GM18951 (cell line): ENCODE measurements around the gene PLA2G2F.
"Not testable (repeated sequence)": the region's sequence is repeated elsewhere in the genome, so short reads cannot be mapped to it uniquely, and the experiment has no call there.

ENCODE experiments used
- POLR2A ChIP-seq: IDR thresholded peaks from 4 replicates; pipeline ENCODE4 v1.6.1; 2011; ENCODE audit warnings: mild to moderate bottlenecking; ENCODE audit not compliant: insufficient read length, insufficient read depth; ENCODE audit errors: extremely low read depth
- in situ Hi-C: fragments of 300-500 bp; cut with MboI; formaldehyde crosslinking; loops from one replicate; pipeline ENCODE4 v1.12.0; 2022; ENCODE audit warnings: low sequenced_read_pairs, mixed read lengths, inconsistent platforms; ENCODE audit not compliant: unreplicated experiment

Gene PLA2G2F

DNA sequence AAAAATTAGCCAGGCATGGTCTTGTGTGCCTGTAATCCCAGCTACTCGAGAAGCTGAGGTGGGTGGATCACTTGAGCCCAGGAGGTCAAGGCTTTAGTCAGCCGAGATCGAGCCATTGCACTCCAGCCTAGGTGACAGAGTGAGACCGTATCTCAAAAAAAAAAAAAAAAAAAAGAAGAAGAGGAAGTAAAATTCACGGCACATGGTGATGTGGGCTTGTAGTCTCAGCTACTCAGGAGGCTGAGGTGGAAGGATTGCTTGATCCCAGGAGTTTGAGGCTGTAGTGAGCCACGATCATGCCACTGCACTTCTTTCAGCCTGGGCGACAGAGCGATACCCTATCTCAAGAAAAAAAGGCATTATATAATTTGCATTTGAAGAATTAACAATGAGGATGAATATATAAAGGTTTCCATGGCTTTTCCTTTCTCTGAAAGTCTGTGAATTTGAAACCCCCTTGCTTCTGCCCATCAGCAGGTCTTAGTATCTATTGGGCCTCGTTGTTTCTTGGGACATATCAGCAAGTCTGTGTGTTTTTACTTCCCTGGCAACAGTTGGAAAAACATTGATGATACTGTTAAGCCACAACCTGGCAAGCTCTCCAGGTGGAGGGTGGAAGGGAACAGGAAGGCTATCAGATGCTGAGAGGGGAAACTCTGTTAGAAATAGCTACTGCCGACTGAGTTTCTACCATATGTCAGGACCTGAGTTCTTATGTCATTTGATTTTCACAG is 15.2 kb upstream of the PLA2G2F start:
- no peak for TF ChIP-seq POLR2A
- in situ Hi-C loops: no loop called here

DNA sequence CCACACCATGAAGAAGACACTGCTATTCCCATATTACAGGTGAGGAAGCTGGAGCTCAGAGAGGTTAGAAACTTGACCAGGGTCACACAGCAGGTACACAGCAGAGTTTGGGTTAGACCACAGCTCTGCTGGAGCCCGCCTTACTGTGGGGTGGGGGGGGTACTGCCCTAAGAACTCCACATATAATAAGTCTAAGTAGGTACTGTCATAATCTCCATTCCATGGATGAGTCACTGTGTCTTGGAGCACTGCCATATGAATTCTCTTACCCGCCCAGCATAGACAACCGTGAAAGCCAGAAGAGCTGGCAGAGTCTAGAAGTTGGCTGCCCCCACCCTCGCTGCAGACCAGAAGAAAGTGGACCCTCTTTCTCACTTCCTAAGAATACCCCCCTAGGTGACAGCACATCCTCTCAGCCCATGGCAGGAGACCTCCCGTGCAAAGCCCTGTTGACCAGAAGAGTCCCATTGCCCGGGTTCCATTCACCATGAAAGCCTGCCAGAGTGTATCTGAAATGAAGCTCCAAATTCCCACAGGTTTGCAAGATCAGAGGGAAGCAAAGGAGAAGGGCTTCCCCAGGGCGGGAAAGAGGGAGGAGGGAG is 14.6 kb upstream of the PLA2G2F start:
- in situ Hi-C loops: no loop called here
- TF ChIP-seq POLR2A: no peak

DNA sequence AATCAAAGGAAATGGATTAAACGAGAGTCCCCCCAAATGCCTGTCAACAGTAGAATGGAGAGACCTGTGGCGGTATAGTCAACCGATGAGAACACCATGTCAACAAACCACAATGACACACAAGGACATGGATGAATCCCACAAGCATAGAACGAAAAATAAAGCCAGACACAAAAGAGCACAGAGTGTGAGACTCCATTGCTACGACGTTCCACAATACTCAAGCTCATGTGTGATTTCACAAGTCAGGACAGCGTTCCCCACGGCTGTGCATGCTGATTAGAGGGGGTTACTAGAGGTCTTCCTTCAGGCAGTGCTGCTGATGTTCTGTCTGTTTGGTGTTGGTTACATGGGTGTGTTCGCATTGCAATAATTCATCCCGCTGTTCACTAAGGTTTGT is 14.0 kb upstream of the PLA2G2F start:
- in situ Hi-C loops: no loop called here
- no peak for TF ChIP-seq POLR2A

GRCh38 chr1:20126041-20126805 is 12.9 kb upstream of the PLA2G2F start:
- TF ChIP-seq POLR2A: no peak
- in situ Hi-C loops: no loop called here

GRCh38 chr1:20126806-20127440 is 12.2 kb upstream of the PLA2G2F start:
- in situ Hi-C loops: no loop called here
- TF ChIP-seq POLR2A: no peak

DNA sequence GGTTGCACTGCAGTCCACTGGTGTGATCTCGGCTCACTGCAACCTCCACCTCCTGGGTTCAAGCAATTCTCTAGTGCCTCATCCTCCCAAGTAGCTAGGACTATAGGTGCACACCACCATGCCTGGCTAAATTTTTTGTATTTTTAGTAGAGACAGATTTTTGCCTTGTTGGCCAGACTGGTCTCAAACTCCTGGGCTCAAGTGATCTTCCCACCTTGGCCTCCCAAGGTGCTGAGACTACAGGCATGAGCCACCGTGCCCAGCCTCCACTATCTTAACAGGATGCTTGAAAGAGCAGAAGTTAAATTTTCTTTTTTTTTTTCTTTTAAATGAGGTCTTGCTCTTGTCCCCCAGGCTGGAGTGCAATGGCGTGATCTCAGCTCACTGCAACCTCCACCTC is 8.6 kb upstream of the PLA2G2F start:
- in situ Hi-C loops: not testable (repeated sequence)

DNA sequence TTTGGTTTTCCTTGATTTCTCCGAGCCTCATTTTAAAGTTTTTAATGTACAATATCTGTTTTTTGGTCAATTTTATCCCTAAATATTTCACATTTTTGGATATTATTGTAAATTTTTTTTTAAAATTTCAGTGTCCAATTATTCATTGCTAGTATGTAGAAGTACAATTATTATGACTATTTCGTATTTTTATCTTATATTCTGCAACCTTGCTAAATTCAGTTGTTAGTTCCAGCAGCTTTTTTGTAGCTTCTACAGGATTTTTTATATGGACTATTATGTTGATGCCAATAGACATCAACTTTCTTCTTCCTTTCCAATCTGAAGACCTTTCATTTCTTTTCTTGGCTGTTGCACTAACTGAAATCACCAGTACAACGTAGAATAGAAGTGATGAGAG is 4.1 kb upstream of the PLA2G2F start:
- no peak for TF ChIP-seq POLR2A
- in situ Hi-C loops: no loop called here

DNA sequence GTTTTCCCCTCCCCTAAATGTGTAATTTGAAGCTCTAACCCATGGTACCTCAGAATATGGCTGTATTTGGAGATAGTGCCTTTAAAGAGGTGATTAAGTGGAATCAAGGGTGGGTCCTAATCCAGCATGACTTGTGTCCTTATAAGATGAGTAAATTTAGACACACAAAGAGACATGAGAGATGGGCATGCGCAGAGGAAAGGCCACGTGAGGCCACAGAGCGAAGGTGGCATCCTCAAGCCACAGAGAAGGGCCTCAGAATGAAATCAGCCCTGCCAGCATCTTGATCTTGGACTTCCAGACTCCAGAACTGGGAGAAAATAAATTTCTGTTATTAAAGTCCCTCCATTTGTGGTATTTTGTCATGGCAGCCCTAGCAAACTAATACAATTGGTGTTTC is 2.9 kb upstream of the PLA2G2F start:
- in situ Hi-C loops: no loop called here
- no peak for TF ChIP-seq POLR2A

DNA sequence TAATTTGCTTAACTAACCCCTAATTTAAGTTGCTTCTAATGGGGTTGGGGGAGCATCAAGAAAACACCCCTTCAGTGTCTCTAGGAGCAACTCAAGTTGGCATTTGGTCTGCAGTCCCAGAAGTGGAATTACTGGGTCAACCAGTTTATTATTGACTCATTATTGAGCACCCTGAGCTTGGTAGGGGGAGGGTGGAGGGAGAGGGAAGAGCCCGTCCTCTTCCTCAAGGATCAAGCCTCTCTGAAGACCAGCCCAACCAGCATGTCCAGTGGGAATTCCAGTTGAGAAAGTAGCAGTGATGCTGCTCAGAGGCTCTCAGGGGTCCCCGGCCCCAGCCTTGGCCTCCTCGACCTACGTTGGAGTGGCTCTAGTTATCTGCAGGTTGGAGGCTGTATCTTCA is 2.1 kb upstream of the PLA2G2F start:
- in situ Hi-C loops: no loop called here
- TF ChIP-seq POLR2A: no peak

DNA sequence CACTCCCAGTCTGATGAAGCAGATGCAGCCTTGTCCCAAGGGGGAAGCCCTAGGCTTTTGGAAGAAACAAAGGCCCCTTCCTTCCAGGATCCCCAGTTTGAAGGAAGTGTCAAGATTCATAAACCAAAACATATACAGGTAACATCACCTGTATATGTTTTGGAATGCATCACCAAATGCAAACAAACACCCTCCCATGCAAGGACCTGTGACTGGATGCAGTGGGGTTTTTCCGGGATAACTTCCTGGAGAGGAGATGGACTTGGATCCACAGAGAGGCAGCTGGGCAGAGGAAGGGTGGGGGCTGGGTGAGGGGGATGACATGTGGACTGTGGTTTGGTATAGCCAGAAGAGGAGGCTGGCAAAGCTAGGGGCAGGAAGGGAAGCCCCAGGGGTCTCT is 1.5 kb upstream of the PLA2G2F start:
- TF ChIP-seq POLR2A: no peak
- in situ Hi-C loops: no loop called here

GRCh38 chr1:20138346-20138745 is 777 bp upstream of the PLA2G2F start:
- in situ Hi-C loops: no loop called here
- no peak for TF ChIP-seq POLR2A

DNA sequence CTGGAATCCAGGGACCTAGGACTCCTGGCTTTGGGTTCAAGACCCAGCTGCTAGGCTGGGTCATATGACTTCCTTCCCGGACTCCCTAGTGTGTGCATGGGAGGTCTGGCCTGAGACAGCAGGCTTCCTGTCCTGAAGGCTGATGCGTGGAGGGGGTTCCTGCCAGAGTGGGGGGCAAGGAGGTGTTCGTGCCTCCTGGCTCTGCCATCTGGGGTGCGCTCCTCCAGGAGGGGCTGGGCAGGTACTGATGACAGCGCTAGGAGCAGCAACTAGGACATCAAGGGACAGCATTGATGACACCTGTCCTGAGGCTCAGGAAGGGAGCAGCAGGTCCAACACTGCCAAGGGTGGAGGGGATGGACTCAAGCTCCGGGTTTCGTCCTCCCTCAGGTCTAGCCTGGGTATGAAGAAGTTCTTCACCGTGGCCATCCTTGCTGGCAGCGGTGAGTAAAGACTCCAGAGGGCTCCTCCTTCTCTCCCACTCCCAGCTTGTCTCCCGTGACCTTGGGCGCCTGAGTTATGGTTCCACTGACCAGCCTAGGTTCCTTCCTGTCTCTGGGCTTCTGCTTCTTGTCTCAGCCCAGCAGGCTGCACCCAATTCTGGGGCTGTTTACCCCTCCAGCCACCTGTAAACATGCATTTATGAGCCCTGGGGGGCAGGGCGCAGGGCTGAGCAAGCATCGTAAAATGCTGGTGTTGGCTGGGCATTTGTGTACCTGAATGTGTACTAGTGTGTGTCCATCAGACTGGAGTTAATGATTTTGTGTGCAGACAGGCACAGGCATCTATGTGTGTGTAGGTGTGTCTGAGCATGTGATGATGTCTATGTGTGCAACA is 871 bp downstream of the PLA2G2F start:
- in situ Hi-C loops: no loop called here
- no peak for TF ChIP-seq POLR2A

- TF ChIP-seq POLR2A: no peak
- in situ Hi-C loops: no loop called here
These were observed 1.9 kb downstream of the PLA2G2F start for GRCh38 chr1:20141001-20141400.
